Transverse colon (tissue), 3 donors: ENCODE data around the gene MACC1.

ENCODE experiments used
- POLR2A ChIP-seq: fragments of 450-650 bp; IDR thresholded peaks from one replicate; pipeline ENCODE4 v1.6.1; 2016; ENCODE audit warnings: antibody characterized with exemption, mild to moderate bottlenecking, moderate library complexity
- TF ChIP-seq, protein P1 (sequence below), 5 experiments: fragments of 200-600 bp in 3 of 5; fragments of 450-650 bp in 2 of 5; sonication (generic) in 3 of 5; IDR thresholded peaks; 1 replicate in 2 of 5; 2 replicates in 3 of 5; pipeline ENCODE4 v1.5.1; 2016 to 2017; ENCODE audit warnings: antibody characterized with exemption in 5 of 5, inconsistent platforms in 3 of 5, mild to moderate bottlenecking in 2 of 5, moderate library complexity in 1 of 5

GRCh38 chr7:20220293-20220761 is 3.1 kb upstream of the MACC1 start:
- TF ChIP-seq, protein P1, sequence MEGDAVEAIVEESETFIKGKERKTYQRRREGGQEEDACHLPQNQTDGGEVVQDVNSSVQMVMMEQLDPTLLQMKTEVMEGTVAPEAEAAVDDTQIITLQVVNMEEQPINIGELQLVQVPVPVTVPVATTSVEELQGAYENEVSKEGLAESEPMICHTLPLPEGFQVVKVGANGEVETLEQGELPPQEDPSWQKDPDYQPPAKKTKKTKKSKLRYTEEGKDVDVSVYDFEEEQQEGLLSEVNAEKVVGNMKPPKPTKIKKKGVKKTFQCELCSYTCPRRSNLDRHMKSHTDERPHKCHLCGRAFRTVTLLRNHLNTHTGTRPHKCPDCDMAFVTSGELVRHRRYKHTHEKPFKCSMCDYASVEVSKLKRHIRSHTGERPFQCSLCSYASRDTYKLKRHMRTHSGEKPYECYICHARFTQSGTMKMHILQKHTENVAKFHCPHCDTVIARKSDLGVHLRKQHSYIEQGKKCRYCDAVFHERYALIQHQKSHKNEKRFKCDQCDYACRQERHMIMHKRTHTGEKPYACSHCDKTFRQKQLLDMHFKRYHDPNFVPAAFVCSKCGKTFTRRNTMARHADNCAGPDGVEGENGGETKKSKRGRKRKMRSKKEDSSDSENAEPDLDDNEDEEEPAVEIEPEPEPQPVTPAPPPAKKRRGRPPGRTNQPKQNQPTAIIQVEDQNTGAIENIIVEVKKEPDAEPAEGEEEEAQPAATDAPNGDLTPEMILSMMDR (IDR thresholded peaks at IDR 0.05) = no peak
- no peak for TF ChIP-seq POLR2A
